CD14-positive monocyte (primary cell): ENCODE data around the gene NPAS4. TPM values are rescaled to one million over a fixed set of nuclear protein-coding genes. Genes with fewer than 3 reads are reported as not detected.

Experiments
- DNase-seq, 3 donors: peaks; one replicate each; pipeline ENCODE4 v3.0.0-alpha.2; 2011 to 2022
- H2AFZ ChIP-seq: 2 replicates; pipeline ENCODE4 v1.6.0; 2012; ENCODE audit warnings: mild to moderate bottlenecking, low read depth, low read length, inconsistent platforms; ENCODE audit not compliant: insufficient read depth, poor library complexity, severe bottlenecking
- H3K27ac ChIP-seq, 2 donors: 1 replicate in 1 of 2; 2 replicates in 1 of 2; pipeline ENCODE4 v1.5.1; 2012 to 2013; ENCODE audit warnings: low read length in 2 of 2, control low read depth in 1 of 2, inconsistent platforms in 1 of 2, low read depth in 1 of 2, mild to moderate bottlenecking in 1 of 2
- H3K27me3 ChIP-seq, 2 donors: one replicate each; pipeline versions ENCODE4 v1.6.0 to v1.6.1; 2011 to 2013; ENCODE audit warnings: low read length in 2 of 2; ENCODE audit not compliant: control insufficient read depth in 2 of 2, insufficient read depth in 2 of 2
- H3K36me3 ChIP-seq, 2 donors: replicated peaks in 1 of 2; 1 replicate in 1 of 2; 2 replicates in 1 of 2; pipeline versions ENCODE4 v1.5.1 to v1.6.1; 2012 to 2013; ENCODE audit warnings: low read length in 2 of 2, control low read depth in 1 of 2, inconsistent platforms in 1 of 2, mild to moderate bottlenecking in 1 of 2; ENCODE audit not compliant: insufficient read depth in 2 of 2, control insufficient read depth in 1 of 2
- H3K4me1 ChIP-seq, 2 donors: 1 replicate in 1 of 2; 2 replicates in 1 of 2; pipeline versions ENCODE4 v1.5.1 to v1.6.1; 2012 to 2013; ENCODE audit warnings: low read length in 2 of 2, control low read depth in 1 of 2, inconsistent platforms in 1 of 2, mild to moderate bottlenecking in 1 of 2, moderate library complexity in 1 of 2; ENCODE audit not compliant: insufficient read depth in 2 of 2, control insufficient read depth in 1 of 2
- H3K4me2 ChIP-seq: replicated peaks from 2 replicates; pipeline ENCODE3; 2012; ENCODE audit warnings: low read length, moderate library complexity, mild to moderate bottlenecking; ENCODE audit not compliant: poor library complexity, severe bottlenecking; ENCODE audit errors: extremely low read depth
- H3K4me3 ChIP-seq, 3 experiments: fragments of 200-600 bp in 1 of 3; sonication (generic) in 1 of 3; replicated peaks in 1 of 3; 1 replicate in 2 of 3; 2 replicates in 1 of 3; pipeline ENCODE4 v1.5.1; 2011 to 2013; ENCODE audit warnings: low read length in 3 of 3, mild to moderate bottlenecking in 3 of 3, control low read depth in 2 of 3, low read depth in 2 of 3, inconsistent platforms in 1 of 3, moderate library complexity in 1 of 3
- H3K79me2 ChIP-seq: 2 replicates; pipeline ENCODE4 v1.6.0; 2012; ENCODE audit warnings: mild to moderate bottlenecking, control low read depth, inconsistent platforms, low read length, moderate library complexity; ENCODE audit not compliant: insufficient read depth
- H3K9ac ChIP-seq: 2 replicates; pipeline ENCODE4 v1.6.0; 2017; ENCODE audit warnings: low read length, mild to moderate bottlenecking; ENCODE audit not compliant: insufficient read depth, poor library complexity, severe bottlenecking
- H3K9me3 ChIP-seq, 2 donors: replicated peaks in 1 of 2; 1 replicate in 1 of 2; 2 replicates in 1 of 2; pipeline versions ENCODE4 v1.5.1 to v1.6.1; 2012 to 2013; ENCODE audit warnings: low read length in 2 of 2, control low read depth in 1 of 2; ENCODE audit not compliant: control insufficient read depth in 1 of 2, insufficient read depth in 1 of 2
- H4K20me1 ChIP-seq: 2 replicates; pipeline ENCODE4 v1.6.0; 2012; ENCODE audit warnings: mild to moderate bottlenecking, low read length, control low read depth, moderate library complexity; ENCODE audit not compliant: insufficient read depth
- H3K27ac Mint-ChIP-seq, 7 donors: one replicate each; pipeline ENCODE4 v1.8.0; 2020; ENCODE audit warnings: mild to moderate bottlenecking in 7 of 7, mixed read lengths in 7 of 7, moderate library complexity in 6 of 7, inconsistent platforms in 2 of 7
- H3K27me3 Mint-ChIP-seq, 3 donors: one replicate each; pipeline ENCODE4 v1.8.0; 2021 to 2022; ENCODE audit warnings: low read depth in 3 of 3, mild to moderate bottlenecking in 3 of 3, mixed read lengths in 3 of 3, moderate library complexity in 3 of 3, inconsistent platforms in 1 of 3
- H3K36me3 Mint-ChIP-seq, 2 donors: one replicate each; pipeline ENCODE4 v1.8.0; 2020; ENCODE audit warnings: mixed read lengths in 2 of 2, inconsistent platforms in 1 of 2, mild to moderate bottlenecking in 1 of 2
- H3K4me1 Mint-ChIP-seq: one replicate; pipeline ENCODE4 v1.8.0; 2020; ENCODE audit warnings: mild to moderate bottlenecking, mixed read lengths
- H3K4me3 Mint-ChIP-seq, 2 donors: one replicate each; pipeline ENCODE4 v1.8.0; 2020; ENCODE audit warnings: mild to moderate bottlenecking in 2 of 2, mixed read lengths in 2 of 2, moderate library complexity in 1 of 2
- H3K9me3 Mint-ChIP-seq, 7 donors: one replicate each; pipeline ENCODE4 v1.8.0; 2020 to 2022; ENCODE audit warnings: mixed read lengths in 7 of 7, mild to moderate bottlenecking in 6 of 7, moderate library complexity in 6 of 7, inconsistent platforms in 2 of 7
- CTCF ChIP-seq: fragments of 200-600 bp; IDR thresholded peaks from one replicate; pipeline ENCODE4 v1.8.0; 2022; ENCODE audit warnings: antibody characterized with exemption, mild to moderate bottlenecking
- WGBS: methylation state at CpG from one replicate; pipeline ENCODE4 v1.1.5; 2013; ENCODE audit warnings: missing lambda C conversion rate; ENCODE audit not compliant: insufficient coverage; 5-methylcytosine and 5-hydroxymethylcytosine counted together
- intact Hi-C, 2 donors: fragments of 100-400 bp; cut with micrococcal nuclease; formaldehyde crosslinking; loops; one replicate each; pipeline versions ENCODE4 v1.15.0 to v1.15.1; 2023
- polyA plus RNA-seq, 3 donors: library from polyadenylated mRNA; depleted of rRNA in 1 of 3; unstranded in 2 of 3; stranded (reverse) in 1 of 3; fragments of 300-500 nt in 2 of 3; fragments of >200 nt in 1 of 3; fragmentation: Illumina TruSeq in 2 of 3; gene quantifications; 1 replicate in 2 of 3; 2 replicates in 1 of 3; pipeline ENCODE4 v1.2.3, GENCODE V29; 2012 to 2021

The NPAS4 gene
- polyA plus RNA-seq, 3 donors, result not detected

- peaks cover 36 to 50% (median 45%) of the 10 kb centered on the region in 3 donors for H3K27me3 Mint-ChIP-seq
- H3K36me3 ChIP-seq, result no peaks in the 10 kb centered on the region
- peaks cover 0 to 6% of the 10 kb centered on the region in 2 donors for H3K9me3 ChIP-seq
- no peaks in the 10 kb centered on the region for H3K79me2 ChIP-seq
- H3K4me3 ChIP-seq, result no peak overlapping the region
- WGBS, result 77% methylated on average over 4 of the region's 12 CpGs
- no peak overlapping the region for H2AFZ ChIP-seq
- intact Hi-C loops, result loop anchor here in 1 of 2 donors (10.0 kb wide), 1 partner anchor 430 kb away; the partner anchor contains the start of gene RCE1
- H3K36me3 Mint-ChIP-seq, result peaks cover 0 to 3% of the 10 kb centered on the region in 2 donors
- no peak overlapping the region for H3K4me3 Mint-ChIP-seq
- H3K27ac ChIP-seq, result no peak overlapping the region
- no peaks in the 10 kb centered on the region for H4K20me1 ChIP-seq
- H3K4me2 ChIP-seq, result no peak overlapping the region
- no peak overlapping the region for H3K27ac Mint-ChIP-seq
- peaks cover 8% of the 10 kb centered on the region for H3K4me1 Mint-ChIP-seq
- no peak for DNase-seq
- H3K9ac ChIP-seq, result no peak overlapping the region
- peaks cover 5 to 33% of the 10 kb centered on the region in 2 donors for H3K27me3 ChIP-seq
- H3K4me1 ChIP-seq, result peaks cover 2% of the 10 kb centered on the region in 2 donors
- peaks cover 0 to 7% (median 4%) of the 10 kb centered on the region in 7 donors for H3K9me3 Mint-ChIP-seq
- no peak for TF ChIP-seq CTCF
Observed at GRCh38 chr11:66414120-66414934, 6.5 kb upstream of the NPAS4 start.

- Mint-ChIP-seq H3K36me3 (peaks cover 0 to 5% of the 10 kb centered on the region in 2 donors), H3K4me3 (no peak overlapping the region), H3K4me1 (peaks cover 8% of the 10 kb centered on the region), H3K27me3 (peaks cover 43 to 50% (median 47%) of the 10 kb centered on the region in 3 donors), H3K27ac (no peak overlapping the region), H3K9me3 (peaks cover 4 to 10% (median 7%) of the 10 kb centered on the region in 7 donors)
- Histone ChIP-seq H4K20me1 (no peaks in the 10 kb centered on the region), H3K36me3 (no peaks in the 10 kb centered on the region), H3K4me1 (no peaks in the 10 kb centered on the region), H3K4me2 (no peak overlapping the region), H3K4me3 (no peak overlapping the region), H3K9me3 (peaks cover 0 to 12% of the 10 kb centered on the region in 2 donors), H3K27ac (no peak overlapping the region), H3K79me2 (no peaks in the 10 kb centered on the region), H2AFZ (no peak overlapping the region), H3K27me3 (peaks cover 14 to 34% of the 10 kb centered on the region in 2 donors), H3K9ac (no peak overlapping the region)
- 63% methylated on average over 2 of the region's 2 CpGs for WGBS
- intact Hi-C loops, result loop anchor here in 1 of 2 donors (10.0 kb wide), 1 partner anchor 429 kb away; the partner anchor contains the start of gene RCE1
- no peak for DNase-seq
- TF ChIP-seq CTCF, result no peak
Observed at GRCh38 chr11:66415423-66415822, 5.4 kb upstream of the NPAS4 start.
